Prostate gland (tissue), 2 donors: ENCODE results near the gene KIAA1210. TPM values are rescaled to one million over a fixed set of nuclear protein-coding genes. Genes with fewer than 3 reads are reported as not detected.

Experiments
- DNase-seq: peaks from one replicate; pipeline ENCODE4 v3.0.0-alpha.2; 2019; ENCODE audit warnings: low spot score
- H3K27ac ChIP-seq, 2 donors: fragments of 200-600 bp; sonication (generic); 2 replicates each; pipeline ENCODE4 v1.5.1; 2017 to 2019
- H3K27me3 ChIP-seq: fragments of 200-600 bp; sonication (generic); replicated peaks from 2 replicates; pipeline ENCODE4 v1.5.1; 2019; ENCODE audit not compliant: insufficient read depth
- H3K36me3 ChIP-seq, 2 donors: fragments of 200-600 bp; sonication (generic); 1 replicate in 1 of 2; 2 replicates in 1 of 2; pipeline versions ENCODE4 v1.5.1 to v1.8.1; 2017 to 2019
- H3K4me1 ChIP-seq: fragments of 200-600 bp; sonication (generic); replicated peaks from 2 replicates; pipeline ENCODE4 v1.5.1; 2019
- H3K4me3 ChIP-seq, 2 donors: fragments of 200-600 bp; sonication (generic); 2 replicates each; pipeline ENCODE4 v1.5.1; 2017 to 2019
- H3K9me3 ChIP-seq: fragments of 200-600 bp; sonication (generic); 2 replicates; pipeline ENCODE4 v1.5.1; 2017
- POLR2A ChIP-seq: fragments of 450-650 bp; IDR thresholded peaks from one replicate; pipeline ENCODE4 v1.6.1; 2016; ENCODE audit warnings: antibody characterized with exemption, mild to moderate bottlenecking
- POLR2AphosphoS5 ChIP-seq: sonication (generic); formaldehyde crosslinking; IDR thresholded peaks from one replicate; pipeline ENCODE4 v1.6.1; 2017; ENCODE audit warnings: antibody characterized with exemption
- WGBS: methylation state at CpG from one replicate; pipeline ENCODE4 v1.1.5; 2018; 5-methylcytosine and 5-hydroxymethylcytosine counted together
- intact Hi-C: fragments of 100-400 bp; cut with DNase I; formaldehyde crosslinking; loops from one replicate; pipeline ENCODE4 v1.14.2; 2022
- total RNA-seq, 2 donors: library from RNA; depleted of rRNA; stranded (reverse); fragments of >200 nt; gene quantifications; one replicate each; pipeline ENCODE4 v1.1.0, GENCODE V29; 2016
- TF ChIP-seq, protein P1 (sequence below), 4 experiments: fragments of 200-600 bp in 2 of 4; fragments of 450-650 bp in 2 of 4; sonication (generic) in 2 of 4; IDR thresholded peaks; 1 replicate in 3 of 4; 2 replicates in 1 of 4; pipeline ENCODE4 v1.5.1; 2016 to 2019; ENCODE audit warnings: antibody characterized with exemption in 4 of 4, mild to moderate bottlenecking in 2 of 4, moderate library complexity in 2 of 4

KIAA1210 gene
- total RNA-seq, 2 donors from 2014 or later, result 0.68 to 234 TPM

DNA sequence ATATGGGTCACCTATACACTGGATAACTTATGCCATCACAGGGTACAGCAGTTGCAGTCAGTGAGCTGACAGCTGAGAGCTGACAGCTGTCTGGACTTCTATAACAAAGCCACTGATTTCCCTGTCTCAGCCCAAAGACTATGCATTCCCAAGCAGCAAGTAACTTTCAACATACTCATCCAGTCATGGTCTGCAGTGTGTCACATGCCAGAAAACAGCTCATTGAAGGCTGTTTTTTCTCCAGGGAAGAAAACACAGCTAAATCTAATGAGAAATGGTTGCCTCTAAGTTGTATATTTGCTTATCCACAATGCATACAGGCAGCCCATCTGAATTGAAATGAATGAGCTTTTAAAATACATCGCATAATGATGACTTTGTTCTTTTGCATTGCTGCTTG, 6.3 kb downstream of the KIAA1210 start:
- TF ChIP-seq POLR2AphosphoS5 (no peak), POLR2A (no peak)
- TF ChIP-seq, protein P1, sequence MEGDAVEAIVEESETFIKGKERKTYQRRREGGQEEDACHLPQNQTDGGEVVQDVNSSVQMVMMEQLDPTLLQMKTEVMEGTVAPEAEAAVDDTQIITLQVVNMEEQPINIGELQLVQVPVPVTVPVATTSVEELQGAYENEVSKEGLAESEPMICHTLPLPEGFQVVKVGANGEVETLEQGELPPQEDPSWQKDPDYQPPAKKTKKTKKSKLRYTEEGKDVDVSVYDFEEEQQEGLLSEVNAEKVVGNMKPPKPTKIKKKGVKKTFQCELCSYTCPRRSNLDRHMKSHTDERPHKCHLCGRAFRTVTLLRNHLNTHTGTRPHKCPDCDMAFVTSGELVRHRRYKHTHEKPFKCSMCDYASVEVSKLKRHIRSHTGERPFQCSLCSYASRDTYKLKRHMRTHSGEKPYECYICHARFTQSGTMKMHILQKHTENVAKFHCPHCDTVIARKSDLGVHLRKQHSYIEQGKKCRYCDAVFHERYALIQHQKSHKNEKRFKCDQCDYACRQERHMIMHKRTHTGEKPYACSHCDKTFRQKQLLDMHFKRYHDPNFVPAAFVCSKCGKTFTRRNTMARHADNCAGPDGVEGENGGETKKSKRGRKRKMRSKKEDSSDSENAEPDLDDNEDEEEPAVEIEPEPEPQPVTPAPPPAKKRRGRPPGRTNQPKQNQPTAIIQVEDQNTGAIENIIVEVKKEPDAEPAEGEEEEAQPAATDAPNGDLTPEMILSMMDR (IDR thresholded peaks at IDR 0.05), result no peak
- intact Hi-C loops, result no loop called here
- Histone ChIP-seq H3K27me3 (no peaks in the 10 kb centered on the region), H3K9me3 (no peaks in the 10 kb centered on the region), H3K4me3 (no peak overlapping the region), H3K36me3 (no peaks in the 10 kb centered on the region), H3K4me1 (no peaks in the 10 kb centered on the region), H3K27ac (no peak overlapping the region)
- DNase-seq, result no peak
- 94% methylated on average over 1 of the region's 1 CpG for WGBS

DNA sequence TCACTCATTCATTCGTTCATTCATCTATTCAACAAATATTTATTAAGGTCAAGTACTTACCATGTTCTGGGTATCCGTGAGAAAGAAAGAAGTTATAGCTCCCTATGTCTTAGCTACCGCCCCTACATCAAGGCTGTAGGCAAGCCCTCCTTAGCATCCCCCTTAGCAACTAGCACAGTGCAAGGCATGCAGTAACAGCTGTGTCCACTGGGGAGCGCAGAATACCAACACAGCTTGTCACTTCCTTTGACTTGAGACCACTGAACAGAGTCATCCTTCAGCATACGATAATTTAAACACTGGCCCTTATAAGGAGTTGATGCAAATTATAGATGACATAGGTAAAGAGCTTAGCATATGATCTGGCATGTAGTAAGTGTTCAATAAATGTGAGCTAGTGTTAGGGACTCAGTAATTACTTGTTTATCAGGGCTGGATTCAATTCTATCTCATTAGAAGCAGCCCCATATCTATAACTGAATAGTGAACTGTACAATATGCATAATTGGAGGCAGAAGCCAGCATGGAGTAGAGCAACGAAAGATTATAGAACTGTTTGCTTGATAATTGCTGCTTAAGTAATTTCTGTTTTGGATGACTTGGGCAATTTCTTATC, 8.7 kb downstream of the KIAA1210 start:
- TF ChIP-seq, protein P1 (IDR thresholded peaks at IDR 0.05), result peak in 3 of 4 experiments; percentile 37 to 48 (median 47)
- no peak for TF ChIP-seq POLR2AphosphoS5
- TF ChIP-seq POLR2A, result no peak
- Histone ChIP-seq H3K36me3 (no peaks in the 10 kb centered on the region), H3K9me3 (no peaks in the 10 kb centered on the region), H3K4me1 (no peaks in the 10 kb centered on the region), H3K27ac (no peak overlapping the region), H3K27me3 (no peaks in the 10 kb centered on the region), H3K4me3 (no peak overlapping the region)
- 25% methylated on average over 5 of the region's 6 CpGs for WGBS
- intact Hi-C loops, result no loop called here
- DNase-seq, result peak; percentile 4

DNA sequence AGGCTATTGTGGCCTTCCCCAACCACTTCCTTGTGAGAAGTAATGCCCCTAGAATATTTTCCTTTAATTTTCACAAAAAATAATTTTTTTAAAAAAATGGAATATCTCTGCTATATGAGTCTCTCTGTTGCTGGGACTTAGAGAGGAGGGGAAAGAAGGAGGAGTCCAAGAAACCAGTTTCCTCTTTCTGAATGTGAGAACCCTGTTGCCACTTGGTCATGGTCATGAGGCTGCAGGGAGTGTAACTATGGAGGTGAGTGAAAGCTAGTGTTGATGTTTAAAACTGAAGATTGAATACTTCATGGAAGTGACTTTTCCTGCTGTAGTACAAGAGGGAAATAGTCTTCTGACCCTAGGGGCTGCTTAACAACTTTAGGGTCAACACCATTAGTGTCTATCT, 20.4 kb downstream of the KIAA1210 start:
- intact Hi-C loops, result no loop called here
- no peaks in the 10 kb centered on the region for H3K4me1 ChIP-seq
- no peak for TF ChIP-seq POLR2A
- TF ChIP-seq POLR2AphosphoS5, result no peak
- TF ChIP-seq, protein P1 (IDR thresholded peaks at IDR 0.05), result no peak
- H3K27ac ChIP-seq, result no peak overlapping the region
- DNase-seq, result no peak
- no peaks in the 10 kb centered on the region for H3K9me3 ChIP-seq
- H3K36me3 ChIP-seq, result no peaks in the 10 kb centered on the region
- H3K4me3 ChIP-seq, result no peak overlapping the region
- H3K27me3 ChIP-seq, result no peaks in the 10 kb centered on the region

DNA sequence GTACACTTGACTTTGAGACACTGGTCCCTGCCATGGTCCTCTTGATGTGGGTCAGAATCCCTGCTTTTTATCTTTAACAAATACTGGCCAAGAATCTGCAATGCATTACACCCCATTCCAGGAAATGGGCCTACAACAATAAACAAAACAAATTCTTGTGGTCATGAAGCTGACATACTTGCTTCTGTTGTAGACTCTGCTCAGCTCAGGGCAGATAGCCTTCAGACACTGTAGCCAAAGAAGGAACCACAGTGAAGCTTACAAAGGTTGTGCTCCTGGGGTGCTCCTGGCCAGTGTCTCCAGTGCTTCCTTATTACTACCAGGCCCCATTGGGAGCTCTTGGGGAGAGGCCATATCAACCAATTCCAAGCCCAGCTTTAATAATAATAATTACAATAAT, 21.8 kb downstream of the KIAA1210 start:
- TF ChIP-seq POLR2AphosphoS5 (no peak), POLR2A (no peak)
- TF ChIP-seq, protein P1 (IDR thresholded peaks at IDR 0.05), result no peak
- Histone ChIP-seq H3K27me3 (no peaks in the 10 kb centered on the region), H3K36me3 (no peaks in the 10 kb centered on the region), H3K27ac (no peak overlapping the region), H3K4me1 (no peaks in the 10 kb centered on the region), H3K9me3 (no peaks in the 10 kb centered on the region), H3K4me3 (no peak overlapping the region)
- no peak for DNase-seq
- intact Hi-C loops, result no loop called here

DNA sequence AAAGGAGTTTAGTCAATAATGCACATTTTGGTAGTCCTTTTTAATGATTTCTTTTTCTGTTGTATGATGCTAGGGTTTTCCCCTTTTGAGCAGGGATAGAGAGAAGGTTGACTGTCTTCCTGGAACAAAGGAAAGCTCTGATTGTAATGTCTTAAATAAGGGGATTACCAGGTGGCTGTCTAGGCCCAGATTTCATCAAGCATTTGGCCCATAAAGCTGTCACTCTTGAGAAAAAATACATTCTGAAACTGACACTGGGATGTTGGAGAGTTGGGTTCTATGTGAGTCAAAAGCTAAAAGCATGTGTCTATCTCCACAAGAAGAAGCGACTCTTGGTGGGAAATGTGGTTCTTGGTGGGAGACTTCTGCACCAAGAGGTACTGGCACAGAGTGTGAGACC, 26.4 kb downstream of the KIAA1210 start:
- Histone ChIP-seq H3K27me3 (no peaks in the 10 kb centered on the region), H3K27ac (no peak overlapping the region), H3K4me1 (no peaks in the 10 kb centered on the region), H3K4me3 (no peak overlapping the region), H3K9me3 (no peaks in the 10 kb centered on the region), H3K36me3 (no peaks in the 10 kb centered on the region)
- no peak for DNase-seq
- no peak for TF ChIP-seq POLR2AphosphoS5
- no peak for TF ChIP-seq POLR2A
- WGBS, result 75% methylated on average over 1 of the region's 1 CpG
- intact Hi-C loops, result no loop called here
